NCI-H460 (cell line): ENCODE measurements around the gene RXRA. TPM values are rescaled to one million over a fixed set of nuclear protein-coding genes. Genes with fewer than 3 reads are reported as not detected.
"Not testable (repeated sequence)": the region's sequence is repeated elsewhere in the genome, so short reads cannot be mapped to it uniquely, and the experiment has no call there.

Experiments
- DNase-seq: peaks from one replicate; pipeline ENCODE4 v3.0.0-alpha.2; 2016; ENCODE audit warnings: low read depth; ENCODE audit errors: extremely low read depth
- total RNA-seq: library from RNA; depleted of rRNA; stranded (reverse); fragments of >200 nt; shearing (Covaris generic); gene quantifications from 2 replicates; pipeline ENCODE4 v1.2.3, GENCODE V29; 2014

RXRA gene
- total RNA-seq, 1 experiment from 2014 or later = 29.3 TPM

DNA sequence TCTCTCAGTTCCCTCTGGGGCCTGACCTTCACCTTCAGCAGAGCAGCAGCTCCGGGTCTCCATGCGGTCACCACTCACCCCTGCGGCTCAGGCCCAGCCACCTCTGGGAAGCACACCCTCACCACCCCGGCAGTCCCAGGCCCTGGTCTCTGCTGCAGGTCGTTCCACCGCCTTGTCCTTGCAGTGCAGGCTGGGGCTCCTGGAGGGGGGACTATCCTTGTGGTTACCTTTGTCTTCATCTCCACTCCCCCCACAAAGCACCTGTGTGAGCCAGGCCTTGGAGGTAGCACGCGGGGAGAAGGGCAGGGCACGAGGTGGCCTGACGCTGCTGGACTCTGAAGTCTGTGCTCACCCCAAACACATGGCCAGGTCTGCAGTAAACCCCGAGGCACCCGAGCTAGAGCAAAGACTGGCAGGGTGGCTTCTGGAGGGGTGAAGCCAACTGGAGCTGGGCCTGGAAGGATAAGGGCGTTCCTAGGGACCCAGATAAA is 33.2 kb upstream of the RXRA start:
- DNase-seq = no peak

DNA sequence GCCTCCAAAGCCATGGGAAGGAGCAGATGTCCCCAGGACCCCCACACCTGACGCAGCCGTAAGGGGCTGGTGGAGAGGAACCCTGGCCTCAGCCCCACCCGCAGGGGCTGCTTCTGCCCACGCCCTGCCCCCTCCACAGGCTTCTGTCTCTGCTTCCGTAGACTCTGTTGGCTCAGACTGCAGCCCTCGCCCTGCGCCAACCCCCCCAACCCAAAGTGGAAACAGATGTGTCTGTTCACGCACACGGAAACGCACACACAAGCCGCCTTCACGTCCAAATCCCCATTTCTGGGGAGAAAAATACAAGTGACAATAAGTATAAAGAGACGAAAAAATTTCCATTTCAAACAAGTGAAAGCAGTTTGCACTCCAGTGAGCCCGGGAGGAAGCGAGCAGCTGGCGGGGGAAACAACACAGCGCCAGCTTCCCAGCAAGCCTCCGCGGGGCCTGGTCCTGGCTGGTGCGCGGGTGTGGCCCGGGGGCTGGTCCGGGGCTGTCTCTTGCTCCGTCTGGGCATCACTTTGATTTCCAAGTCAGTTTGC is 32.6 kb upstream of the RXRA start:
- DNase-seq = no peak

DNA sequence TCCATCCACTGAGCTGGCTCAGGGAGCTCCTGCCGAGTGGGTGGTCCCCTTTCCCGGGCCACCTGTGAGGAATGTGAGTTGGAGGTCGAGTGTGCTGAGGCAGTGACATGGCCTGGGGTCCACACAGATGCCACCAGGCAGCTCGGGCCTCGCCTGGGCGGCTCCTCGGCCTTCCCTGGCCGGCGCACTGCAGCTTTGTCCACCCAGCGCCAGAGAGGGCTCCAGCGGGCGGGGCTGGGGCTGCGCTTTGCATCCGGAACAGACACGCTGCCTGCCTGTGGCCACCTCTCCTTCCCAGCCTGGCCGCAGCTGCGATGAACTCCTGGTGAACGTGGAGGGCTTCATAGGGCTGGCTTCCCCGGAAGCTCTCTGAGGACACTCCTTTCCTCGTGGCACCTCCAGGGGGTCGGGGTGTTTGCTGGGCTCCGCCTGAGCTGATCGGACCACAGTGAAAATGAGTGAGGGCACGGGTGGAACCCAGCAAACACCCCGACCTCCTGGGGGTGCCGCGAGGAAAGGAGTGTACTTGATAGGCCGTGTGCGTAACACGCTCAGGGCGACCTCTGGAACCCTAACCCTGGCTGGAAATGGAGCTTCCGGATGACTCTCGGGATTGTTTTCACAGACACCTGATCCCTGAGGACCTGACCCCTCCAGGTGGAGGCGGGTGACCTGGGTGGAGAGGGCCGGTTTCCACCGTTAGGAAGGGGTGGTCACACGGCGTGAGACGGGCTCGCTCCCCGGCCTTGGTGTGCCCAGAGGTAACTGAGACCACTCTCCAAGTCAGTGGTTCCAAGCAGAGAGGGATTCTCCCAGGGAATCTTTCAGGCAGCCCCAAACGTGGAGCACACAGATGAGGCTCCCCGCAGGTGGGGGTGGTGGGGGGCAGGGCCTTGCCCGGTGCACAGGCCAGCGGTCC is 31.8 kb upstream of the RXRA start:
- DNase-seq = no peak

DNA sequence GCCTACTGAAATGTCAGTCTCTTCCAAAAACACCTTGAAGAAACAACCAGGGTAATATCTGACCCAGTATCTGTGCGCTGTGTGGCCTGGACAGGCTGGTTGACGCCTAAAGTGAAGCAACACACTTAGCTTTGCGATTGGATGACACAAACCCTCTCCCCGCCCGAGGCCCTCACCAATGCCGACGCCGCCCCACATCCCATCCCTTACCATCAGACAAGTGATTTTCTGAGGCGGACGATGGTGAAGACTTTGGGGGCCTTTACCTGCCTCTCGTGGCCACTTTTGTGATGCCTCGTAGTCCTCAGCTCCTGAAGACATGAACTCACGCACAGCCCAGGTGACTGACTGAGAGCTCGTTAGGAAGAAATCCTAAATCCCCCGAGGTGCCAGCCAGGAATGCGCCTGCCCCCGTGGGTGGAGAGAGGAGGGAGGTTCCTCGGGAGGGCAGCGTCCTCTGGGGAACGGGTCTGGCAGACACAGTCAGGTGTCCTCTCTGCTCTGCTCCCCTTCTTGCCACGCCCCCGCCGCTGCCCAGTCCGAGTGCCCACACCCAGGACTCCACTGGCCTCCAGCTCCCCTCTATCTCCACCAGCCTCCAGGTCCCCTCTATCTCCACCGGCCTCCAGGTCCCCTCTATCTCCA is 31.0 kb upstream of the RXRA start:
- DNase-seq = no peak

DNA sequence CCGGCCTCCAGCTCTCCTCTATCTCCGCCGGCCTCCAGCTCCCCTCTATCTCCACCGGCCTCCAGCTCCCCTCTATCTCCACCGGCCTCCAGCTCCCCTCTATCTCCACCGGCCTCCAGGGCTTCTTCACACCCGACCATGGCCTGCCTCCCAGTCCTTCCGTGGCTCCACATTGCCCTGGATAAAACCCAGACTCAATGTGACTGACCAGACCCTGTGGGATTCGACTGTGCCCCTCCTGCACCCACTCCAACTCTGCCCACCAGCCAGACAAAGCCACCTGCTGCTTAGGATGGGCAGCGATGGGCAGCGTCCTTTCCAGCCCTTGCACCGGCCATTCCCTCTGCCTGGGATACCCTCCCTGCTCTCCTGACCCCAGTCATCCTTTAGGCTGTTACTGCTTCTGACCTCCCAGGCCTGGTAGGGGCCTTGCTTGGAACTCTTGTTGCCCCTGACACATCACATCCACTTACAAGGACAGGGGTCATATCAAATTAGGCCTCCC is 30.5 kb upstream of the RXRA start:
- DNase-seq = no peak

DNA sequence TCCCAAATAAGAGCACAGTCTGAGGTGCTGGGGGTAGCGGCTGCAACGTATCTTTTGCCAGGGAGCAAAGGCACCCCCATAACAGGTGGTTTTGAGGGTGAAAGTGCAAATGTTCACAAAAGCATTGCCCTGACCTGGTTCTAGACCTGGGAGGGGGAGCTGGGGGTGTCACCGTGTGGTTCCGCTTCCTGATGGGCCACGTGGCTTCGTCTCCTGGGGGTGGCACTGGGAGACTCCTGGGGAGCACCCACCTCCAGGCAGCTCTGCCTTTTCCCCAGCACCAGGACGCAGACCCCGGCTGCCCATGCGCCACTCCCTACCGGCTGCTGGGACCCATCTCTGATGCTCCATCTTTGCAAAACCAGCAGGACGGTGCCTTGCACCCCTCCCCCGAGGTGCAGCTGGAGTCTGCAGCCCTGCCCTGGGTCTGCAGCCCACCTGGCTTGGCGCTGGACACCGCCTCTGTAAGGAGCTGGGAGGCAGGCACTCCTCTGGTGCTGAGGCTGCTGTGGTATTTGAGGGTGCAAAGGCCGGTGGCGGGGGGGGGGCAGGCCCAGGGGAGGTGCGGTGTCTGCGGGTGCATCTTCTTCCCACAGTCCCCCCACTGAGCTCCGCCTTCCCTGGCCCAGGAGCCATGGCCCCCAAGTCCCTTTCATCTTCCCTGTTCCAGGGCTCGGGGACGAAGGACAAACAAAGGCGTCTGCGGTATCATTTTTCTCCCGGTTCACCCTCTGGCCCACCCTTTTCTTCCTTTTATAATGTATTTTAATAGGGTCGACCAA is 29.8 kb upstream of the RXRA start:
- DNase-seq = no peak

DNA sequence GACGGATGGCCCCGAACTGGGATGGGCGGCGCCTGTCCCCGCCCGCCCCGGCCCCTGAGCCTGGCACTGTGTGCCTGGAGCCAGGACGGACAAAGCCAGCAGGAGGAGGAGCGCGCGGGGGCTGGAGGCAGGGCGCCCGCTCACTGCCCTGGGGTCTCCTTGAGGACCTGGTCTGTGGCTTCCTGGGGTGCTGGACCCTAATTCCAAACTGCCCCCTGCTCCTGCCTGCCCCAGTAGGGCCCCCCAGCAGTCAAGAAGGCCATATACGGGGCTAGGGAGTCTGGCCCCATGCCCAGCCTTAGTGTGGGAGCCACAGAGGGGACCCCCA is 29.2 kb upstream of the RXRA start:
- no peak for DNase-seq

DNA sequence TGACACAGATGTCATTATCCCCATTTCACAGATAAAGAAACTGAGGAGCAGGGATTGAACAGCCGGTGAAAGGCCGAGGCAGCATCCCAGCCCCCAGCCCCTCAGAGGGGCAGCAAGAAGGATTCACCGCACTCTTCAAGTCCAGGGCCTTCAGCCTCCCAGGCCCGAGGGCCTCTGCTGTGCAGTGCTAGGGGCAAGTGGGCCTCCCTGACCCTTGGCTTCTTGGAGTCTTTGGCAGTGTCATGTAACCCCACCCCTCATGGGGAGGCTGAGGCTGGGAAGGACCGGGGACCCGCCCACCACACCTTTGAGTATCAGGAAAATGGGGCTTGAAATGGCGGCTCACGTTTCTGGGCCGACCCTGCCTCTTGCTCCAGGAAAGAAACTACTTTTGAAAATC is 28.7 kb upstream of the RXRA start:
- no peak for DNase-seq

DNA sequence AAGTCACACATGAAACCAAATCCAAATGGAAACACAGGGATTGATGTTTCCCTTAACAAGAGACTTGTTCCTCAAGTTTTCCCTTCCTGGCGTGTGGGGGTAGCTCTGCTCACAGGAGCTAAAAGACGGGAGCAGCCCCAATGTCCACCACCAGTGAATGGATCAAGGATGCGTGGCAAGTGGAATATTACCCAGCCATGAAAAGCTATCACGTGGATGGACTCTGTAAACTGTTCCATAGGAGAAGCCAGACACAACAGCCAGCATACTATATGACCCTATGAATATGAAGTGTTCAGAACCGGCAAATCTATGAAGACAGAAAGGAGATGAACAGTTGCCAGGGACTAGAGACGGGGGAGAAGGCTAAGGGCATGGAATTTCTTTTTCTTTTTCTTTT is 28.3 kb upstream of the RXRA start:
- DNase-seq = no peak

DNA sequence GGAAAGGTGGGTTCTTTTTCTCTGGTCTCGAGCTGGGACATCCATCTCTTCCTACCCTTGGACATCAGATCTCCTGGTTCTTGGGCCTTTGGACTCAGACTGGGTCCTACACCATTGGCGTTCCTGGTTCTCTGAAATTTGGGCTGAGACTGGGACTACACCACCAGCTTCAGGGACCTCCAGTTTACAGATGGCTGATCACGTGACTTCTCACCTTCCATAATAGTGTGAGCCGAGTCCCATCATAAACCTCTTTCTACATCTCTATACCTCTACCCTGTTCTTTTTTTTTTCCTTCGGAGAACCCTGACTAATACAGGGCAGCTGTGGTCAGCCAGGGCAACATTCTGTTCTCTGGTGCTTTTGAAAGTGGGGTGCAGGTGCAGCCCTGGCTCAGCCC is 27.2 kb upstream of the RXRA start:
- DNase-seq = no peak

DNA sequence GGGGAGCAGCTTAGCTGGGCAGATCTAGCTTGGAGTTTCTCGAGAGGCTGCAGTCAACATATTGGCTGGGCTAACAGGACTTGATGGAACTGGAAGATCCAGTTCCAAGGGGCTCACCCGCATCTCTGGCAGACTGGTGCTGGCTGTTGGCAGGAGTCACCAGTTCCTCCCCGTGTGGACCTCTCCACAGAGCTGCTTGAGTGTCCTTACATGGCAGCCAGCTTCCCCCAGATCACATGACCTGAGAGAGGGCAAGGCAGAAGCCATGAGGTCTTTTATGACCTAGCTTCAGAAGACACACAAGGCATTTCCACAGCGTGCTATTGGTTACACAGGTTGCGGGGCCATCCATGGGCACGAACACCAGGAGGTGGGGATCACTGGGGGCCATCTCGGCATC is 26.4 kb upstream of the RXRA start:
- DNase-seq = no peak

DNA sequence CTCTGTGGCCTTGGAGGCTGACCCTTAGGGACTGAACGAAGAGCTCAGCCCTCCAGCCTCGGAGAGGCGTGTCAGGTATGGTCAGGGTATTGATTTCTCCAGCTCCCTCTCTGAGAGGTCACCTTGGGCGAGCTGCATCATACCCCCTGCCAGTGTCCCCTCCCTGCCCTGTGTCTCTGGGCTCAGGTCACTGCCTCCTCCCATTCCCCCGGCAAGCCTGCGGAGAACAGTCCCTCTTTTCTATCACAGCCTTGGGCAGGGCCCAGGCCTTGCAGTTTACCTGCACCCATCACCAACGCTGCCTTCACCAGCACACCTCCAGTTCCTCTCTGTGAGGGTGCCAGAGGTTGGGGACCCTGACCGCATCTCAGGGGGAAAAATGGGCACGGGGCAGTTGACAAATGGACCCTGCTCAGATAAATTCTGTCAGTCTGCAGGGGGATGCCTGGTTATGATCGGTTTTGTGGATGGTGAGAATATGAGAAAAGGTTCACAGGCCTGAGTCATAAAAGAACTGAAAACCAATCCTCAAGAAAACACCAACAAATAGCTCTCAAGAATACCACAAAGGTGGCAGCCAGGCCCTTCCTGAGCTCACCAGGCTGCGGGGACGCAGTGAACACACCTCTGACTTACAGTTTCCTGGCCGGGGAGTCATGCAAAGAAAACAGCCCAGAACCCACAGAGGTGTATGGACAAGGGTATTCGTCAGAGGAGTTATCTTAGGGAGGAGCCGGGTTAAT is 24.7 kb upstream of the RXRA start:
- no peak for DNase-seq

DNA sequence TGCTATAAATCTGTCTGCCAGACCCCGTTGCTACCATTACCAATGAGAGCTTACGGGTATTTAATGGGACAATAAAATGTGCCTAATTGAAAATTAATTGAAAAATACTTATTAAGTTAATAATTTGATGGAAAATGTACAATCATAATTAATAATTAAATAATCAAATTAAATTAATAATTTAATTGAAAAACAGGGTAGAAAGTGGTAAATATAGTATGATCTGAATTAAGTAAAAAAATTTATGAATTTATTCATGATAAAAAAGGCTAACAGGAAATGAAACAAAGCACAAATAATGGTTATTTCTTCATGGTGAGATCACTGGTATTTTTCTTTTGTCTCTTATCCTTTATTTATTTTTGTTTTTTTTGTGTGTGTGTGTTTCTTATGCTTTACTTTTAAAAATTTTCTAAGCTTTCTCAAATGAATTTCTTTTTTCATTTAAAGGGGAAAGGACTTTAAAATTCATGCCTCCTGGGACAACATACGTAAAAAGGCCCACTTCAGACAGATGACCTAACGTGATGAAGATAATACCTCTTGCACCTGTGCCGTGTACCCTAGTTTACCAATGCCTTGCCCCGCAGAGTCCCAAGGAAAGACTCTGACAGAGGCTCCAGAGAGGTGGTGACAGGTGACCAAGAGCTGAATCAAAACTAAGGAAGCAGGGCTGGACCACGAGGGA is 24.0 kb upstream of the RXRA start:
- DNase-seq = no peak

DNA sequence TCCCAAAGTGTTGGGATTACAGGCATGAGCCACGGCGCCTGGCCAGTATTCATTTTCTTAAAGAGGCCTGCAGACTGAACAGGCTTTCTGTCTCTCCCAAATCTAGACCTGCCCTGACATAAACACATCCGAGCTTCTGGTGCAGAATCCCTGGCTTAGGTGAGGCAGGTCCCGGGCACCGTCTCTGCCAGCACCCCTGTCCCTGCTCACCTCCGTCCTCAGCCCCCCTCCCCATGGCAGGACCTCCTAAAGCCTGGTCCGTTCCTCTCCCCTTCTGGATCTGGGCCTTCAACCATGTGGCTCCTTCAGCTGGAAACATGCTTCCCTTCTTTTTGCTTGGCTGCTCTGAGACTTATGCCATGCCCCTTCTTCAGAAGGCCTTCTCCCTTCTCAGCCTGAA is 22.7 kb upstream of the RXRA start:
- DNase-seq = no peak

DNA sequence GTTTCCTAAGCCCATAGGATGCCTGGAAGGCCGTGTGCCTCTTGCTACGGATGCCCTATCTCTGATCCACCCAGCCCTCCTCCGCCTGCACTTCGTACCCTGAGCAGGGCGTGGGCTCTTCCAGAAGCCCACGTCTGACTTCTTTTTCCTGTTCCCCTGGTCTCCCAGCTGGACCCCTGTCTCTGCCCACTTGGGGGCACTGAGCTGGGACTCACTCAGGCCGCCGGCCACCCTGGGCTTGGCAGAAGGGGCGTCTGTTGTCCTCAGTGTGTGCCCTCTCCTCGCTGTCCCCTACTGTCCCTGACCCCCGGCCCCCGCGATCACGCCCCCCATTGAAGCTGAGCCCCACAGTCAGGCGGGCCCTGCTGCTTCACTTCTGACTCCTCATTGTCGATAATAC is 22.0 kb upstream of the RXRA start:
- no peak for DNase-seq

DNA sequence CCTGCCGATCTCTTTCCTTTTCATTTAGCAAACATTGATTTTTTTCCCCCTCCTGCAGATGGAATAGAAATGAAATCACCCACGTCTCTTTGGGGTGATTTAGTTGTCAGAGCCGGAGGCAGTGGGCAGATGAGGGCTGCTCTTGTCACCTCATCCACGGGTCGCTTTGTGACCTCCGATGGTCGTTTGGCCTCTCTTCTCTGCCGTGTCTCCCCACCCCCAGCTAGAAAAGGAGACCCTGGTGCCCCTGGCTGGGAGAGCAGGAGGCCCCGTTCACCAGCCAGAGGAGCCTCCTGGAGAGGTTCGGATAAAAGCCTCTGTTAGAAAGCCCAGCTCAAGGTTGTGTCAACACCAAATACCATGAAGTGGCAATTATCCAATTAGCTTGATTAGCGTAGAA is 21.6 kb upstream of the RXRA start:
- DNase-seq = no peak

DNA sequence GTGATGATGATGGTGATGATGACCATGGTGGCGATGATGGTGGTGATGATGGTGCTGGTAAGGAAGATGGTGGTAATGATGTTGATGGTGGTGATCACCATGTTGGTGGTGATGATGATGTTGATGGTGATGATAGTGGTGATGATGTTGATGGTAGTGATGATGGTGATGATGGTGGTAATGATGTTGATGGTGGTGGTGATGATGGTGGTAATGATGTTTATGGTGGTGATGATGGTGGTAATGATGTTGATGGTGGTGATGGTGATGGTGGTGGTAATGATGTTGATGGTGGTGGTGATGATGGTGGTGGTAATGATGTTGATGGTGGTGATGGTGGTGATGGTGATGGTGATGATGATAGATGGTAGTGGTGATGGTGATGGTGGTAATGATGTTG is 20.7 kb upstream of the RXRA start:
- DNase-seq = no peak

DNA sequence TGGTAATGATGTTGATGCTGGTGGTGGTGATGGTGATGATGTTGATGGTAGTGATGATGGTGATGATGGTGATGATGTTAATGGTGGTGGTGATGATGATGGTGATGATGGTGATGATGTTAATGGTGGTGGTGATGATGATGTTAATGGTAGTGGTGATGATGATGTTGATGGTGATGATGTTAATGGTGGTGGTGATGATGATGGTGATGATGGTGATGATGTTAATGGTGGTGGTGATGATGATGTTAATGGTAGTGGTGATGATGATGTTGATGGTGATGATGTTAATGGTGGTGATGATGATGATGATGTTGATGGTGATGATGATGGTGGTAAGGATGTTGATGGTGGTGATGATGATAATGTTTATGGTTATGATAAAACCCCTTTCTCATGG is 20.2 kb upstream of the RXRA start:
- not testable (repeated sequence) for DNase-seq
